Gastroesophageal sphincter (tissue), 3 donors: ENCODE data around the gene VANGL2.

Source experiments
- EP300 ChIP-seq: sonication (generic); formaldehyde crosslinking; IDR thresholded peaks from one replicate; pipeline ENCODE4 v1.6.1; 2017; ENCODE audit warnings: antibody characterized with exemption, mild to moderate bottlenecking
- TF ChIP-seq, protein P1 (sequence below), 4 experiments: fragments of 200-600 bp in 2 of 4; fragments of 450-650 bp in 2 of 4; sonication (generic) in 1 of 4; IDR thresholded peaks; one replicate each; pipeline ENCODE4 v1.5.1; 2017 to 2019; ENCODE audit warnings: antibody characterized with exemption in 4 of 4, mild to moderate bottlenecking in 2 of 4, moderate library complexity in 2 of 4

DNA sequence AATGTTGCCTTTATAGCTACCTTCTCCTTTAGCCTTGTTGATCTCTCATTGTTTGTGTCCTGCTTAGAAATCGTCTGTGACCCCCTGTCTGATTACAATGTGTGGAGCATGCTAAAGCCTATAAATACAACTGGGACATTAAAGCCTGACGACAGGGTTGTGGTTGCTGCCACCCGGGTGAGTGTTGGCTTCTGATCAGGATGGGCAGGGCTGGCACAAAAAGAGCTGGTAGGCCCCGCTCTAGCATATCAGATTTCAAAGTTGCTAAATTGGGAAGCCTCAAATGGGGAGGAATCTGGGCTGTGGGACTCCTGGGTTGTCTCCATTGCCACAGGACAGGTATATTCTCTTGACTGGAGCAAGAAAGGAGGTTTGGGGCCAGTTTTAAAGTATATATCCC lies 48.7 kb upstream of the VANGL2 start:
- TF ChIP-seq, protein P1, sequence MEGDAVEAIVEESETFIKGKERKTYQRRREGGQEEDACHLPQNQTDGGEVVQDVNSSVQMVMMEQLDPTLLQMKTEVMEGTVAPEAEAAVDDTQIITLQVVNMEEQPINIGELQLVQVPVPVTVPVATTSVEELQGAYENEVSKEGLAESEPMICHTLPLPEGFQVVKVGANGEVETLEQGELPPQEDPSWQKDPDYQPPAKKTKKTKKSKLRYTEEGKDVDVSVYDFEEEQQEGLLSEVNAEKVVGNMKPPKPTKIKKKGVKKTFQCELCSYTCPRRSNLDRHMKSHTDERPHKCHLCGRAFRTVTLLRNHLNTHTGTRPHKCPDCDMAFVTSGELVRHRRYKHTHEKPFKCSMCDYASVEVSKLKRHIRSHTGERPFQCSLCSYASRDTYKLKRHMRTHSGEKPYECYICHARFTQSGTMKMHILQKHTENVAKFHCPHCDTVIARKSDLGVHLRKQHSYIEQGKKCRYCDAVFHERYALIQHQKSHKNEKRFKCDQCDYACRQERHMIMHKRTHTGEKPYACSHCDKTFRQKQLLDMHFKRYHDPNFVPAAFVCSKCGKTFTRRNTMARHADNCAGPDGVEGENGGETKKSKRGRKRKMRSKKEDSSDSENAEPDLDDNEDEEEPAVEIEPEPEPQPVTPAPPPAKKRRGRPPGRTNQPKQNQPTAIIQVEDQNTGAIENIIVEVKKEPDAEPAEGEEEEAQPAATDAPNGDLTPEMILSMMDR (IDR thresholded peaks at IDR 0.05): no peak
- no peak for TF ChIP-seq EP300
